GM12878 (cell line): ENCODE data around the gene ROCK2. TPM values are rescaled to one million over a fixed set of nuclear protein-coding genes. Genes with fewer than 3 reads are reported as not detected.

Experiments used
- ATAC-seq: fragments of 200-7000 bp; cut with Tn5 transposase; 3 replicates; pipeline ENCODE4 v1.9.1; 2020; ENCODE audit warnings: mild to moderate bottlenecking, moderate library complexity
- BruUV-seq: library from RNA; stranded (reverse); fragments of 400-500 nt; replicated peaks from 2 replicates; lab custom pipeline; 2021; lab: Mats Ljungman, UMichigan
- CTCF ChIA-PET: fragments of 300-600 bp; sonication (Branson Sonifier 250); formaldehyde crosslinking; extraction: SDS; loops from one replicate; lab custom pipeline; 2021; ENCODE audit warnings: inconsistent platforms; lab: Yijun Ruan, JAX
- POLR2A ChIA-PET: fragments of 350-600 bp; formaldehyde crosslinking; extraction: SDS; loops from one replicate; lab custom pipeline; 2021; ENCODE audit warnings: inconsistent platforms; lab: Charles Lee
- RAD21 ChIA-PET: fragments of 300-600 bp; sonication (Branson Sonifier 250); formaldehyde crosslinking; loops from one replicate; lab custom pipeline; 2023; ENCODE audit warnings: antibody characterized with exemption; ENCODE audit not compliant: unreplicated experiment; lab: Charles Lee
- SMC1A ChIA-PET: fragments of 300-600 bp; sonication (Branson Sonifier 250); formaldehyde crosslinking; loops from one replicate; lab custom pipeline; 2023; ENCODE audit not compliant: unreplicated experiment, uncharacterized antibody; lab: Charles Lee
- DNase-seq: peaks from one replicate; pipeline ENCODE4 v3.0.0-alpha.2; 2011; ENCODE audit warnings: low read depth, low spot score
- FAIRE-seq: peaks from 3 replicates; lab custom pipeline; 2011; peaks lifted over from hg19 to GRCh38; lab: Jason Lieb, UNC
- H2AFZ ChIP-seq: 2 replicates; pipeline ENCODE4 v1.6.0; 2011; ENCODE audit warnings: low read depth, low read length, control low read depth; ENCODE audit not compliant: control insufficient read depth
- H3K27ac ChIP-seq: 2 replicates; pipeline ENCODE4 v1.5.1; 2011; ENCODE audit warnings: control low read depth; ENCODE audit not compliant: control insufficient read depth, insufficient read depth
- H3K27me3 ChIP-seq, 2 experiments: replicated peaks in 1 of 2; 2 replicates each; pipeline versions ENCODE4 v1.6.0 to v1.6.1; 2011; ENCODE audit warnings: low read length in 1 of 2; ENCODE audit not compliant: control insufficient read depth in 2 of 2, insufficient read depth in 2 of 2
- H3K36me3 ChIP-seq, 2 experiments: 2 replicates each; pipeline ENCODE4 v1.5.1; 2011; ENCODE audit warnings: low read length in 1 of 2; ENCODE audit not compliant: control insufficient read depth in 2 of 2, insufficient read depth in 2 of 2
- H3K4me1 ChIP-seq: 2 replicates; pipeline ENCODE4 v1.6.1; 2011; ENCODE audit warnings: mild to moderate bottlenecking, low read length, moderate library complexity, mixed read lengths; ENCODE audit not compliant: control insufficient read depth, insufficient read depth
- H3K4me2 ChIP-seq: 2 replicates; pipeline ENCODE4 v1.6.0; 2011; ENCODE audit warnings: control low read depth; ENCODE audit not compliant: control insufficient read depth, insufficient read depth
- H3K4me3 ChIP-seq: fragments of 200-600 bp; sonication (generic); 2 replicates; pipeline ENCODE4 v1.5.1; 2016
- H3K79me2 ChIP-seq: 2 replicates; pipeline ENCODE4 v1.6.0; 2011; ENCODE audit warnings: low read length; ENCODE audit not compliant: control insufficient read depth, insufficient read depth
- H3K9ac ChIP-seq: 2 replicates; pipeline ENCODE4 v1.8.0; 2011; ENCODE audit warnings: low read length, control low read depth, mixed read lengths; ENCODE audit not compliant: control insufficient read depth, insufficient read depth
- H3K9me3 ChIP-seq: replicated peaks from 3 replicates; pipeline ENCODE4 v1.5.1; 2011; ENCODE audit warnings: mild to moderate bottlenecking, low read length; ENCODE audit not compliant: control insufficient read depth, insufficient read depth
- H4K20me1 ChIP-seq: 2 replicates; pipeline ENCODE4 v1.6.0; 2011; ENCODE audit not compliant: control insufficient read depth, insufficient read depth
- BHLHE40 ChIP-seq, 2 experiments: fragments of 450-650 bp in 1 of 2; IDR thresholded peaks; 2 replicates each; pipeline ENCODE4 v1.6.1; 2011 to 2017; ENCODE audit warnings: low read depth in 2 of 2, borderline replicate concordance in 1 of 2, improper control_type of control experiment in 1 of 2, low read length in 1 of 2, mild to moderate bottlenecking in 1 of 2
- EP300 ChIP-seq, 2 experiments: fragments of 150-350 bp in 1 of 2; IDR thresholded peaks; 2 replicates each; pipeline ENCODE4 v1.6.1; 2011 to 2012; ENCODE audit warnings: low read depth in 2 of 2, low read length in 2 of 2, borderline replicate concordance in 1 of 2, improper control_type of control experiment in 1 of 2, inconsistent platforms in 1 of 2; ENCODE audit not compliant: control insufficient read depth in 1 of 2
- NR2F1 ChIP-seq: fragments of 450-650 bp; conservative IDR thresholded peaks from 2 replicates; pipeline ENCODE4 v1.6.1; 2017; ENCODE audit warnings: mild to moderate bottlenecking
- WGBS: methylation state at CpG from one replicate; pipeline ENCODE4 v1.1.6; 2016; ENCODE audit warnings: low lambda C conversion rate; ENCODE audit not compliant: insufficient replicate concordance, insufficient coverage; ENCODE audit errors: missing lambda C conversion rate; 5-methylcytosine and 5-hydroxymethylcytosine counted together
- in situ Hi-C: fragments of 300-500 bp; cut with MboI; formaldehyde crosslinking; loops from 9 replicates; pipeline ENCODE4 v1.14.3; 2018; ENCODE audit warnings: mixed read lengths
- intact Hi-C: fragments of 100-400 bp; cut with micrococcal nuclease; formaldehyde crosslinking; loops from one replicate; pipeline ENCODE4 v1.14.2; 2022; ENCODE audit not compliant: unreplicated experiment
- polyA plus RNA-seq, 11 experiments: library from polyadenylated mRNA; depleted of rRNA in 4 of 11; unstranded in 6 of 11; stranded (reverse) in 5 of 11; fragments of >200 nt; fragmentation: Nextera tagmentation in 4 of 11; fragmentation: Illumina TruSeq in 1 of 11; extraction: Ambion mirVana in 4 of 11; extraction: Trizol in 1 of 11; gene quantifications; 1 replicate in 1 of 11; 2 replicates in 10 of 11; pipeline versions ENCODE4 v1.2.1 to v1.2.3, GENCODE V29; 2011 to 2016; ENCODE audit warnings: inconsistent platforms in 2 of 11, missing spikeins in 2 of 11, low read depth in 1 of 11
- total RNA-seq, 4 experiments: library from RNA; depleted of rRNA in 3 of 4; stranded (reverse); fragments of >200 nt in 3 of 4; fragmentation: Illumina TruSeq in 1 of 4; extraction: Trizol in 1 of 4; gene quantifications; 2 replicates each; pipeline versions ENCODE4 v1.2.1 to v1.2.3, GENCODE V29; 2013 to 2021
- TF ChIP-seq, protein P1 (sequence below): fragments of 450-650 bp; IDR thresholded peaks from 2 replicates; pipeline ENCODE4 v1.6.1; 2016; ENCODE audit warnings: mild to moderate bottlenecking

ROCK2 gene
- total and polyA plus RNA-seq, 10 of the 15 experiments (the other 5 are each of a cell fraction or from before 2014, with no cell fraction given): 4.6 to 22.1 (median 8.3) TPM

DNA sequence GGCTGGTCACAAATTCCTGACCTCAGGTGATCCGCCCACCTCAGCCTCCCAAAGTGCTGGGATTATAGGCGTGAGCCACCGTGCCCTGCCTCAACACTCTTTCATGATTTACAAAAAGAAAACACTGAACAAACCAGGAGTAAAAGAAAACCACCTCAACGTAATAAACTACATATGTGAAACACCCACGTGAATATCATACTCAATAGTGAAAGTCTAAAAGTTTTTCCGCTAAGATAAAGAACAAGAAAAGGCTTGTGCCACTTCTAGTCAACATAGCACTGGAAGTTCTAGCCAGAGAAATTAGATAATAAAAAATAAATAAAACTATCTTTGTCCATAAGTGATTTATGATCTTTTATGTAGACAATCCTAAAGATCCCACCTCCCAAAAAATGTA lies 68.5 kb downstream of the ROCK2 start:
- H3K36me3 ChIP-seq: peaks cover 0 to 6% of the 10 kb centered on the region in 2 experiments; a peak in 2 of 4 replicates
- no peak overlapping the region; the same call in 1 of the 2 replicates for H3K27ac ChIP-seq
- in situ Hi-C loops (no loop called here), intact Hi-C loops (no loop called here)
- H3K4me2 ChIP-seq: peak overlapping the region; percentile 28; the same call in 1 of the 2 replicates
- ATAC-seq (peak; percentile 69), DNase-seq (no peak), FAIRE-seq (no peak)
- H3K27me3 ChIP-seq: no peaks in the 10 kb centered on the region
- ChIA-PET RAD21 (no interaction called here), POLR2A (no interaction called here), CTCF (no interaction called here), SMC1A (no interaction called here)
- no peak overlapping the region for H2AFZ ChIP-seq
- TF ChIP-seq NR2F1: peak; percentile 44
- peak in 1 of 2 experiments; percentile 53; a peak in 1 of 4 replicates for TF ChIP-seq BHLHE40 (IDR thresholded peaks at IDR 0.05; ENCODE audit: borderline replicate concordance in 1 of 2, low read depth in 2 of 2, low read length in 1 of 2)
- TF ChIP-seq EP300 (IDR thresholded peaks at IDR 0.05; ENCODE audit: borderline replicate concordance in 1 of 2, control insufficient read depth in 1 of 2, low read depth in 2 of 2, low read length in 2 of 2): no peak
- TF ChIP-seq, protein P1, sequence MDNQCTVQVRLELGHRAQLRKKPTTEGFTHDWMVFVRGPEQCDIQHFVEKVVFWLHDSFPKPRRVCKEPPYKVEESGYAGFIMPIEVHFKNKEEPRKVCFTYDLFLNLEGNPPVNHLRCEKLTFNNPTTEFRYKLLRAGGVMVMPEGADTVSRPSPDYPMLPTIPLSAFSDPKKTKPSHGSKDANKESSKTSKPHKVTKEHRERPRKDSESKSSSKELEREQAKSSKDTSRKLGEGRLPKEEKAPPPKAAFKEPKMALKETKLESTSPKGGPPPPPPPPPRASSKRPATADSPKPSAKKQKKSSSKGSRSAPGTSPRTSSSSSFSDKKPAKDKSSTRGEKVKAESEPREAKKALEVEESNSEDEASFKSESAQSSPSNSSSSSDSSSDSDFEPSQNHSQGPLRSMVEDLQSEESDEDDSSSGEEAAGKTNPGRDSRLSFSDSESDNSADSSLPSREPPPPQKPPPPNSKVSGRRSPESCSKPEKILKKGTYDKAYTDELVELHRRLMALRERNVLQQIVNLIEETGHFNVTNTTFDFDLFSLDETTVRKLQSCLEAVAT: 0 out of 2 replicates have a peak, but pooled peaks have one; percentile 28
- H3K4me3 ChIP-seq: no peak overlapping the region
- H3K4me1 ChIP-seq: 0 out of 2 replicates have a peak, but pooled peaks cover 4% of the 10 kb centered on the region
- H3K9ac ChIP-seq: no peak overlapping the region
- H4K20me1 ChIP-seq: no peaks in the 10 kb centered on the region
- no TSS peak for BruUV-seq
- H3K9me3 ChIP-seq: peaks cover 2% of the 10 kb centered on the region; the same call in 2 of the 3 replicates
- no peaks in the 10 kb centered on the region; the same call in 1 of the 2 replicates for H3K79me2 ChIP-seq
- WGBS: 97% methylated on average over 6 of the region's 6 CpGs
